Activated naive CD4-positive, alpha-beta T cell treated with anti-CD3 and anti-CD28 coated beads, Interleukin-2, amount 50 U/mL, for 72 hours (primary cell): ENCODE results near the gene FOXF2. TPM values are rescaled to one million over a fixed set of nuclear protein-coding genes. Genes with fewer than 3 reads are reported as not detected.

Source experiments
- ATAC-seq, 2 donors: fragments of 150-1000 bp; cut with Tn5 transposase; 2 replicates each; pipeline ENCODE4 v1.10.0; 2021; ENCODE audit warnings: mild to moderate bottlenecking in 2 of 2, moderate library complexity in 2 of 2
- DNase-seq, 2 donors: peaks; one replicate each; pipeline ENCODE4 v3.0.0; 2021 to 2022; ENCODE audit warnings: low spot score in 2 of 2
- H3K27ac Mint-ChIP-seq, 2 donors: one replicate each; pipeline ENCODE4 v1.8.0; 2022; ENCODE audit warnings: mild to moderate bottlenecking in 2 of 2, mixed read lengths in 2 of 2
- H3K36me3 Mint-ChIP-seq, 2 donors: one replicate each; pipeline ENCODE4 v1.8.0; 2022; ENCODE audit warnings: mixed read lengths in 2 of 2
- H3K9me3 Mint-ChIP-seq, 2 donors: one replicate each; pipeline ENCODE4 v1.8.0; 2022; ENCODE audit warnings: mixed read lengths in 2 of 2
- total RNA-seq, 2 donors: library from RNA; stranded (reverse); gene quantifications; one replicate each; pipeline ENCODE4 v1.2.3, GENCODE V29; 2022

The FOXF2 gene
- total RNA-seq, 2 donors from 2014 or later, result not detected

DNA sequence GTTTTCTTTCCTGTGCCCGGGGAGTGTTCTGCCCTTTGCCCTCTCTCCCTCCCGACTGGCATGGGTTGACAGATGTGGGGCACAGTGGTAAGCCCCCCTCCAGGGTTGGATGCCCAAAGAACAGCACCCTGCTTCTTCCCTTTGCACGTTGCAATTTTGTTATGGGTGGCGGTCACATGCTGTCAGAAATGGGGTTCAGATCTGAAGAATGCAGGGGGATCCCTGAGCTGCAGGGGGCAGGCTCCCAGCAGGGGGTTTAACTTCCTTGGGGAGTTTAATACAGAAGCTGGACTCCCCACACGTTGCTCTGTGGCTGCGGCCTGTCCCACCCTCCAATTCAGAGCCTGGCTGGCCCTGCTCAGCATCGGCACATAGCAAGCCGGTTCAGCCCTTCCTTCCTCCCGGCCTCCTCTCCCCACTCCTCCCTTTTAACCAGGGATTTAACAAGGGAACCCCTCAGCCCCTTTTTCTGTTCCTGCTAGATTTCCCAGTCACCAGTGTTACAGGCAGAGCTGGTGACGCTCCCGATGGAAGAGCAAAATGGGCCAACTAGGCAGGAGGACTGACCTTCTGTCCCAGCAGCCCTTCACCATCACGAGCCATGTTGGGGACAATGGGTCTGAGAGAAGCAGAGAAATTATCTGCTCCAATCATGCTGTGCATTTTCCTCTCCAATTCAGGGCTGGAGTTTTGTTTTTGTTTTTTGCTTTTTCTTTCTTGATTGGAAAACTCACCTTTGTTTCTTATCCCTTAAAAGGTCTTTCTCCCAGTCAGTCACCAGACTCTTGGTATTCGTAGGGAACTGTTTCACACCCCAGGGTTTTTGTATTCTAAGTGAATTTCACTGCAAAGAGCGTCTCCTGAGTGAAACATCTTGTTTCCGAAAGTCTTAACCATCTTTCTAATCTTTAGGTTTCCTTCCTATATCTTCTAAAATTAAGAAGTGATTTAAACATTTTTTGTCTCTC, 6.8 kb downstream of the FOXF2 start:
- ATAC-seq (no peak), DNase-seq (no peak)
- no peaks in the 10 kb centered on the region for H3K9me3 Mint-ChIP-seq
- H3K36me3 Mint-ChIP-seq, result no peaks in the 10 kb centered on the region
- H3K27ac Mint-ChIP-seq, result no peak overlapping the region

DNA sequence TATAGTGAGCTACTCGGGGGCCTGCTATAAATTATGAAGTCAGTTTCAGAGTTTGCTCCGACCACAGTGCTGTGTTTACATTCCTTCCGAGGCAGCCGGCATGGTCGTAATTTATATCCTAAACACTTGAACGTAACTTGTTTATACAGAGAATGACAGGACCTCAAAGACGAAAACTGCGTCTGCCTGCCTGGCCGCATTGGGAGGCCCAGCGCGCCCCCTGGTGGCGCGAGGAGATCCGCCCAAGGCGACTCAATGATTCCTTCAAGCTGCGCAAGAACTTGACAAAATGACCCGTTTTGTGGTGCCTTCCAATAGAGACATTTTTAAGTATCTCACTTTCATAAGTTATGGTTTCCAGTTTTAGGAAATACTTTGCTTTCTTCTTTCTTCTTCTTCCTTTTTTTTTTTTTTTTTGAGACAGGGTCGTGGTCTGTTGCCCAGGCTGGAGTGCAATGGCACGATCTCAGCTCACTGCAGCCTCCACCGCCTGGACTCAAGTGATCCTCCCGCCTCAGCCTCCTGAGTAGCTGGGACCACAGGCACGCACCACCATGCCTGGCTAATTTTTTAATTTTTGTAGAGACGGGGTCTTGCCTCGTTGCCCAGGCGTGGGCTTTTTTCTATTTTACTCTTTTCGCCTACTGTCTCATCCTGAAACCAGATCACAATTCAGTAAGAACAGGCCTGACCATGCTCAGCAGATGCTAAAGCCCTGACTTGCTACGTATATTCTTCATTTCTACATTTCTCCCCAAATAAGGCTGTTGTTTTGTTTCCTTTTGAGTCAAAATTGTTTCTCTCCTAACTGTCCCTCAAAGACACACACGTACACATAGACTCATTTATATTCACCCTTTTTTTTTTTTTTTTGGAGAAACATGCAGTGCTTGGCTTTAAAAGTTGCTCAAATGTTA, 7.8 kb downstream of the FOXF2 start:
- ATAC-seq, result peak; percentile 61 to 73
- peak in 1 of 2 donors; percentile 81 for DNase-seq
- no peaks in the 10 kb centered on the region for H3K9me3 Mint-ChIP-seq
- no peaks in the 10 kb centered on the region for H3K36me3 Mint-ChIP-seq
- peak overlapping the region in 1 of 2 donors; percentile 18 for H3K27ac Mint-ChIP-seq

DNA sequence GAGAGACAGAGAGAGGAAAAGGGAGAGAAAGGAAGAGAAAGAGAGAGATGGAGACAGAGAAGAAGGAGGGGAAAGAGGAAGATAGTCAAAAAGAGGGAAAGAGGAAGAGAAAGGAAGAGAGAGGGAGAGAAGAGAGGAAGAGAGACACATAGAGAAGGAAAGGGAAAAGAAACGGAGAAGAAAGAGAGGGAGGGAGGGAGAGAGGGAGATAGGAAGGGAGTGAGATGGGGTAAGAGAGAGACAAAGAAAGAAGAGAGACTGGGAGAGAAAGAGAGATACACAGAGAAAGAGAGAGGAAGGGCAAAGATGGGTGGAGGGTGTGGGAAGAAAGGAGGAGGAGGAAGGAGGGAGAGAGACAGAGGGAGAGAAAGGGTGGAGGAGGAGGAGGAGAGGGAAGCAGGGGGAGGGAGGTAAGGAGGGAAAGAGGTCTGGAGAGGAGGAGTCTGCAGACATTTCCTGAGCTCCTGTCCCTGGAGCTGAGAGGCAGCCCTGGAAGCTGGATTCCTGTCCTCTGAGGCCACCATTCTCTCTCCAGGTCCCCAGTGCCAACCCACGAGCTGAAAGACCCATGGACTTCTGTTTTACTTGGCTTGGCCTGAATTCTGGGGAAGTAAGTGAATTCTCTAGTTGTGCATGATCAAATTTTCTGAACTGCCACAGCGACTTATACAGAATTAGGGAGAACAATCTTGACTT, 9.9 kb downstream of the FOXF2 start:
- Mint-ChIP-seq H3K27ac (no peak overlapping the region), H3K36me3 (no peaks in the 10 kb centered on the region), H3K9me3 (no peaks in the 10 kb centered on the region)
- ATAC-seq, result no peak
- DNase-seq, result no peak

GRCh38 chr6:1400126-1400850, 10.9 kb downstream of the FOXF2 start:
- Mint-ChIP-seq H3K36me3 (no peaks in the 10 kb centered on the region), H3K9me3 (no peaks in the 10 kb centered on the region), H3K27ac (no peak overlapping the region)
- ATAC-seq (no peak), DNase-seq (no peak)

GRCh38 chr6:1402369-1402768, 13.0 kb downstream of the FOXF2 start:
- DNase-seq, result no peak
- Mint-ChIP-seq H3K9me3 (no peaks in the 10 kb centered on the region), H3K36me3 (no peaks in the 10 kb centered on the region), H3K27ac (no peak overlapping the region)
- ATAC-seq, result no peak

DNA sequence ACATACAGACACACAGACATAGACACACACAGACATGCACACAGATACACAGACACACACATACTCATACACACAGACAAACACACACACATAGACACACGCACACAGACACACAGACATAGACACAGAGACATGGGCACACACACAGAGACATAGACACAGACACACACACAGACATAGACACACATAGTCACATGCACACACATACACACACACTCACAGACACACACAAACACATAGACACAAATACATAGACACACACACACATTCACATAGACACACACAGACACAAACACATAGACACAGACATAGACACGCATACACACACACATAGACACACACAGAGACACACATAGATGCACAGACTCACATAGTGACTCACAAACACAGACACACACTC, 13.5 kb downstream of the FOXF2 start:
- DNase-seq, result no peak
- H3K9me3 Mint-ChIP-seq, result no peaks in the 10 kb centered on the region
- no peak overlapping the region for H3K27ac Mint-ChIP-seq
- H3K36me3 Mint-ChIP-seq, result no peaks in the 10 kb centered on the region
- ATAC-seq, result no peak

DNA sequence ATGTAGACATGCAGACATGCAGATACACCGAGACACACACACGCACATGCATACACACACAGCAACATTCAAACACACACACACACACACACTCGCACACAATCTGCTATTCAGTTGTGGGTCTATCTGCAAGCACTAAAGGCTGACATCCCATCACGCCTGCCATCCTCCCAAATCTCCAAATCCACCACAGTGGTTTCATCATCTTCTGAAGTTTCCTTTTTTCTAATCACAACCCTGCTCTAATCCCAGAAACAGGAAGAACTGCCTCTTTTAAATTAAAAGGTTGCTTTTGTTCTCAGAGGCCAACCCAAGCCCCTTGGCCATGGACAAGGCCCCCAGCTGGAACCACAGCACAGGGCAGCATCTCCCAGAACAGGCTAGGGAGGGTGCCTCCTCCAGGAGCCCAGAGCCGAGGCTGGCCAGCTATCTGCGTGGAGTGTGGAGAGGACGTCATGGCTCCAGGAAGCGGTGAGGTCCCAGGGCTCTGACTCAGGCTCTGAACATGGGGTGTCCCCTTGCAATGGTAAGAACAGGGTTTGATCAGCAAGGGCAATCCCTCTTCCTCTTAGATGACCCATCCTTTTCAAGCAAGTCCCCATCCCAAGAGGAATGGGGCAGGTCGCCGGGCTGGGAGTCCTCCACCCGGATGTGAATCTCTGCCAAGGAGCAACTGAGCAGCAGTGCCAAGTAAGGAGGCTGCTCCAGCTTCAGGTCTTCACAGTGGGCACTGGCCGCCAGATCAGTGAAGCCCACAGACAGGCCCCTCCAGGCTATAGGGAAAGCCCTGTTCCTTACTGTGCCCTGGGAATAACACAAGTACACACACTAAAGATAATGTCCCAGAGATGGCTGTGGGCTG, 14.7 kb downstream of the FOXF2 start:
- Mint-ChIP-seq H3K27ac (no peak overlapping the region), H3K9me3 (no peaks in the 10 kb centered on the region), H3K36me3 (no peaks in the 10 kb centered on the region)
- ATAC-seq, result no peak
- DNase-seq, result no peak

DNA sequence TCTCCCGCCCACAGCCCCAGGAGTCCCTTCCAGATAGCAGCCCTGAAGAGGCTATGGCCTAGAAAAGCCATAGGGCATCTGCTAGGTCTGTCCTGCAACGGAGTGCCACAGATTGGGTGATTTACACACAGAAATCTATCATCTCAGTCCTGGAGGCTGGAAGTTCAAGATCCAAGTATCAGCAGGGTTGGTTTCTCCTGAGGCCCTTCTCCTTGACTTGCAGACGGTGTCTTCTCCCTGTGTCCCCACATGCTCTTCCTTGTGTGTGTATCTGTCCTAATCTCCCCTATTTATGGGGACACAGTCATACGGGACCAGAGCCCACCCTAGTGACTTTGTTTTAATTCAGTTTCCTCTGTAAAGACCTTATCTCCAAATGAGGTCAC, 15.3 kb downstream of the FOXF2 start:
- ATAC-seq (no peak), DNase-seq (no peak)
- no peaks in the 10 kb centered on the region for H3K9me3 Mint-ChIP-seq
- no peaks in the 10 kb centered on the region for H3K36me3 Mint-ChIP-seq
- no peak overlapping the region for H3K27ac Mint-ChIP-seq

DNA sequence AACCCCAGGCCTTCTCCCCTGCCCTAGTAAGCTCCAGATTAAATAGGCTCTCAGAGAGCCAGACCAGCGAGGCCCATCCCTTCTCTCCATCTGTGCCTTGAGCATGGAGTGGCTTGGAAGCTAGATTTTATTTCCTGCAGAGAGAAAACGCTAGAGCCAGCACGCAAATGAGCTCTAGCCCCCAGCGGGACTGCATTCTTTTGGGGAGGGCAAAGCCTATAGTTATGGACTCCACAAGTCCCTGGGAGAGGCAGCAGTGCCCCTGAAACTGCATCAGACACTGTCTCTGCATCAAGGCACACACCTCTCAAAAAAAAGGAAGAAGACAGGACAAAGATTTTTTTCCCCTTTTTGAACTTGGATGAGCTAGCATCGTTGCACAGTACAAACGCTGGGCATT, 15.8 kb downstream of the FOXF2 start:
- ATAC-seq (no peak), DNase-seq (no peak)
- no peaks in the 10 kb centered on the region for H3K36me3 Mint-ChIP-seq
- no peaks in the 10 kb centered on the region for H3K9me3 Mint-ChIP-seq
- H3K27ac Mint-ChIP-seq, result no peak overlapping the region

DNA sequence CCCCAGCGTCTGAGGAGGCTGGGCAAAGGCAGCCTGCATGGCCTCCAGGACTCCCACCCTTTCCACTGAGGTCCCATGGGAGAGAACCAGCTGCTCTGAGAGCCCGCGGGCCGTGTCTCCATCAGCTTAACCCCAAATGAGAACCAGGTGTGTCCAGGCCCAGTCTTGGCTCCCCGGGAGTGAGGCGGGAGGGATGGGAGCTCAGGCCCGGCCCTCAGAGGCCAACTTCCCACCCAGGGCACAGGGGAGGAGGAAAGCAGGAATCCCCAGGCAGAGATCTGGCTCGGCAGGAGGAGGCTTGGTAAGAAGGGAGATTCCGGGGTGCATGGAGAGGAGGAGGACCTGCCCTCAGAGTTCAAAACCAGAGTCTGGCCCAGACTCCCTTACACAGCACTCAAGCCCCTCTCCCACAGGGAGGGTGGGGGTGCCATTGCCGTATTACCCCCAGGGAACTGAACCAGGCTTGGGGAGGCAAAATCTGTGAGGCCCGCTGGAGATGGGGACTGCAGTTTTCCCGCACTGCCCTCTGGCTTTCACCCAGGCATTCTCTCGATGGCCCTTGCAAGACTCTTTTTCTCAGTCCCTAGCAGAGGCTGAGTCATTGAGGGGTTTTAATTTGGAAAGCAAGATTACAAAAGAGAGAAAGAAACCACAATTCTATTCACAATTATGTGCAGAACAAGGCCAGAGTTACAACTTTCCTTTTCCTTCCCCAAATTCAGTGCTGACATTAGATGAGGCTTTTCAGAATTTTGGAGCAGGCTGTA, 17.1 kb downstream of the FOXF2 start:
- Mint-ChIP-seq H3K27ac (no peak overlapping the region), H3K9me3 (no peaks in the 10 kb centered on the region), H3K36me3 (no peaks in the 10 kb centered on the region)
- DNase-seq (no peak), ATAC-seq (no peak)

- no peak for ATAC-seq
- H3K9me3 Mint-ChIP-seq, result no peaks in the 10 kb centered on the region
- H3K36me3 Mint-ChIP-seq, result no peaks in the 10 kb centered on the region
- DNase-seq, result no peak
- H3K27ac Mint-ChIP-seq, result no peak overlapping the region
Measured at GRCh38 chr6:1407499-1407990, 18.2 kb downstream of the FOXF2 start.

- no peak for ATAC-seq
- Mint-ChIP-seq H3K27ac (no peak overlapping the region), H3K9me3 (no peaks in the 10 kb centered on the region), H3K36me3 (no peaks in the 10 kb centered on the region)
- no peak for DNase-seq
Measured at GRCh38 chr6:1409774-1410465, 20.5 kb downstream of the FOXF2 start.

DNA sequence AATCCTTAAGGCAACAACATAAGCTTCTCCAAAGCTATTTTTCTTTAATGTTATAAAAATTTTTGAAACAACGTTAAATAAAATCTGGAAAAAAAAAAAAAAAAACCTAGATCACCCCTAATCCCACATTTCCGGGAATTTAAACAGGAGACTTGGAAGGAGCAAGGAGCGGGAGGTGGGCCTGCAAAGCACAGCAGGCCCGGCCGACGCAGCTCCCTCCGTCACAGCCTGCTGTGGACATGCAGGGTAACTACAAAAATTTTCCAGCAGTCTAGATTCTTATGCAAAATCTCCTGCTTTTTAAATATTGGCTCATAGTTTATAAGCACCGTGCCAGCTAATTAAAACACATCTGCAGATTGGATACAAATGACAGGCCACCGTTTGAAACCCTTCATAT, 23.5 kb downstream of the FOXF2 start:
- Mint-ChIP-seq H3K27ac (no peak overlapping the region), H3K9me3 (no peaks in the 10 kb centered on the region), H3K36me3 (no peaks in the 10 kb centered on the region)
- no peak for ATAC-seq
- no peak for DNase-seq

GRCh38 chr6:1415416-1416063, 26.2 kb downstream of the FOXF2 start:
- Mint-ChIP-seq H3K36me3 (no peaks in the 10 kb centered on the region), H3K9me3 (no peaks in the 10 kb centered on the region), H3K27ac (no peak overlapping the region)
- no peak for ATAC-seq
- no peak for DNase-seq
